GM18861 (cell line): ENCODE measurements around the gene CIB4.
"Not testable (repeated sequence)": the region's sequence is repeated elsewhere in the genome, so short reads cannot be mapped to it uniquely, and the experiment has no call there.

ENCODE experiments used
- ATAC-seq: cut with Tn5 transposase; IDR thresholded peaks from one replicate; pipeline ENCODE4 v1.9.1; 2021; ENCODE audit not compliant: unreplicated experiment

Gene CIB4

DNA sequence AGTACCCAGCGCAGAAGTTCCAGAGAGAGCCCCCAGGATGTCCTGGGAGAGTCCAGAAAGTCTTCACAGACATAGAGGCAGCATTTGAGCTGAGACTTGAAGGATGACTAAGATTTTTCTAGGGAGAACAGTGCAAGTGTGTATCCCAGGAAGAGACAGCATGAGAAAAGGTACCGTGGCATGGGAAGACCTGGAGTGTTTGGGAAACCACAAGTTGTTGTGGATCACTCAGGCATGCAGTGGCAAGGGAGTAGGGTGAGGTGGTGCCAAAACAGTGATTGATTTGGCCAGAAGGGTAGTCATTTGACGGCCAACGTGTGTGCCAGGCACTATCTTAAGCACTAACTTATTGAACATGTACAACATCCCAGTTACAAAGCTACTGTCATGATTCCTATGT is 26.9 kb upstream of the CIB4 start:
- ATAC-seq, result no peak

DNA sequence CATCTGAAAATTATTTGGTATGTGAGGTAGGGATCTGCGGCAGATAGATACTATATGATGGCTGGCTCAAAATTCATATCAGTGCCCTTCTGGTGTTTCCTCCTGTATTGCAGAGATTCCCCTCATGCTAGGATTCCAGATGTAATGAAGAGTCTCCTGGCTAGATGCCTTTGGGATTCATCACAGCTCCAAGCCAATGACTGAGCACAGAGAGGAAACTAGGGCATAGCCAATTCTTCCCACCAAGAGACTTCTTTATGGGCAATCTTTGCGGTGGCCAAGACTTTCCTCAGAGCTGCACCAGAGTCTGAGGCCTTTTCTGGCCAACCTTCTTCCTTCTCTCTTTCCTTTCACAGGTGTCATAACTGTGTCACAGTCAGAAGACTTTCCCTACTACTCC is 25.5 kb upstream of the CIB4 start:
- ATAC-seq, result no peak

DNA sequence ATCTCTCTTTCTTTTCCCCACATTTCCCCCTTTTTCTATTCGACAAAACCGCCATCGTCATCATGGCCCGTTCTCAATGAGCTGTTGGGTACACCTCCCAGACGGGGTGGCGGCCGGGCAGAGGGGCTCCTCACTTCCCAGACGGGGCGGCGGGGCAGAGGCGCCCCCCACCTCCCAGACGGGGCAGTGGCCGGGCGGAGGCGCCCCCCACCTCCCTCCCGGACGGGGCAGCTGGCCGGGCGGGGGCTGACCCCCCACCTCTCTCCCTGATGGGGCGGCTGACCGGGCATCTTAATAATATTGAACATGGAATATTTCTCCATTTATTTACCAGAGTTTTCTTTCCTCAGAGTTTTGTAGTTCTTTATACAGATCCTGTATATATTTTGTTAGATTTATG is 24.1 kb upstream of the CIB4 start:
- not testable (repeated sequence) for ATAC-seq

DNA sequence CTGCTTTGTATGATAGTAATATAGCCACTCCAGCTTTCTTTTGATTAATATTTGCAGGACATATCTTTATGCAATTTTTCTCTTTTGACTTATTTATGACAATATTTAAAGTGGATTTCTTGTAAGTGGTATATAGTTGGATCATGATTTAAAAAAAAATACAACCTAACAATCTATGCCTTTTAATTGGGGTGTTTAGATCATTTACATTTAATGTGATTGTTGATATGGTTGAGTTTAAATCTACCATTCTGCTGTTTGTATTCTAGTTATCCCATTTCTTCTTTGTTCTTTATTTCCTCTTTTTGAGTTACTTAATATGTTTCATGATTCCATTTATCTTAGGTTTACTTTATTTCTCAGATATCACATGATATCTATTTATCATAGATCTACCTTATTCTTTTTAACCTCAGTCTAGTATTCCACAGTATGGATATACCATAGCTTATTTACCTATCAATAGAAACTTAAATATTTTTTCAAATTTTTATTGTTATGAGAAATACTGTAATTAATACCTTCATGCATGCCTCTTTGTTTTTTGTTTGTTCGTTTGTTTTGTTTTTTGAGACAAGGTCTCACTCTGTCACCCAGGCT is 19.3 kb upstream of the CIB4 start:
- no peak for ATAC-seq

DNA sequence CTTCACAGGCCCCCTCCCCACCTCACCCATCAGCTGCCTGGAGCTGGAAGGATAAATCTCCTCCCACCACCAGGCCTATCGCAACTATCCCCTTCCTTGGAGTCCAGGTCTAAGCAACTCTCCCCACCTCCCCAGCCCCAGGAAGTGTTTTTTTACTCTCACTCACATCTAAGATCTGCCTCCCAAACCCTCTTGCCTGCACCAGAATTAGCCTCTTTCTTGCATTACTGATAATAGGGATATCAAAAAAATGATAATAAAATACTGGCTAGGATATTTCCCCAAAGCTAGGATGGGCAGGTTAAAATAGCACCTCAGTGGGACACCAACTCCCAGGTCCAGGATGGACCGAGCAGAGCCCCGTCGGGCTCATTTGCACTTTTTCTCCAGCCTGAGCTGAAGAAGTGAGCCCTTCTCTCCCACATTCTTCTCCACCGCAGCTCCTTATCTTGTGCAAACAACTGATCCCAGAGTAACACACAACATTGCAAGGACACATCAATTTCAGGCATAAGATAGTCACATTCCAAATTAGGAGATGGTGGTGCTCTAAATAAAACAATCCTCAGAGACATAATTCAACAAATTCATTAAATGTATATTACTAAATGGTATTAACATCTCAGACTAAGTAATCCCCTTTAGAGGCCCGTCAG is 17.7 kb upstream of the CIB4 start:
- ATAC-seq, result no peak

DNA sequence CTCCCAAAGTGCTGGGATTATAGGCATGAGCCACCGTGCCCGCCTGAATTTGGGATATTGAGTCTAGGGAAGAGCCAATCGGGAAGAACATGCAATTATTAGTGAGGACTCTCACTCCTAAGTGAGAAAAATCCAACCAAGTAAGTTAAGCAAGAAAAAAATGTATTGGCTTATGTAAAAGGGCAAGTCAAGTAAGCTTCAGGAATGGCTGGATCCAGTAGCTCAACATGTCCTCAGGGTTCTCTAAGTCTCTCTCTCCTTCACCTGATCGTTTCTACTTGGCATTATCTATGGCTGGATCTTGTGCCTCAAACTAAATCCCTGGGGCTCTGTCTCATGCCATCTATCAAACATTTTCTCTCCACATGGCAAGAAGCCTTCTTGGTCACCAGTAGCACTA is 16.1 kb upstream of the CIB4 start:
- ATAC-seq, result no peak

DNA sequence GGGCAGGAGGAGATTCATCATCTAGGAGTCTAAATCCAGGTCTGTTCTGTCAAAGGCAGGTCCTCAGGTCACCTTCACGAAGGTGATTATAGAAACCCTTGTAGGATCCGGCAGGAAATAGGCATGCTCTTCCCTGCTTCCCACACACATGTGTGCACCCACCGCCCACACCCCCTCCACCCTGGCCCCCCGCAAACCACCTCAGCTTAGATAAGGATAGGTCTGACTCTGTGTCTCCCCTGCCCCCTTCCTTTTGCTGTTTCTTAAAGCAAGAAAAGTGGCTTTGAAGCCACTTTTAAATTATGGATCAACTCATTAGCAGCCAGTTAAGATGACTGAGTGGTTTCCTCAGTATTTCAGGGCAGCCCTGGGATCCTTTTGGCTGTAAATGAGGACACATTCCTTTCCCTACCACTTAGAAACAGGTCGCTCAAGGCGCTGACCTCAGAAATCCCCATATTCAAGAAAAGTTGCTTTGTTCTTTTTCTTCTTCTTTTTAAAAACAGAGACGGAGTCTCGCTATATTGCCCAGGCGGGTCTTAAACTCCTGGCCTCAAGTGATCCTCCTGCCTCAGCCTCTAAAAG is 14.5 kb upstream of the CIB4 start:
- no peak for ATAC-seq

DNA sequence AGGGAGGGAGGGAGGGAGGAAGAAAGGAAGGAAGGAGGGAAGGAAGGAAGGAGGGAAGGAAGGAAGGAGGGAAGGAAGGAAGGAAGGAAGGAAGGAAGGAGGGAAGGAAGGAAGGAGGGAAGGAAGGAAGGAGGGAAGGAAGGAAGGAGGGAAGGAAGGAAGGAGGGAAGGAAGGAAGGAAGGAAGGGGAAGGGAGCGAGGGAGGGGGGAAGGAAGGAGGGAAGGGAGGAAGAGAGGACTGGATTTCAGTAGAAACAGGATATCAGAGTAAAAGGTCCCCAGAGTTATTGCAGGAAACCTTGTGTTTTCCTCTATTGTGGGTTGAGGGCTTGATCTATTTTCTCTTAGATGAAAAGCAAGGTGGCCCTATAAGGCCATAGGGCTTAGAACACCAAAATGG is 14.0 kb upstream of the CIB4 start:
- ATAC-seq, result not testable (repeated sequence)

DNA sequence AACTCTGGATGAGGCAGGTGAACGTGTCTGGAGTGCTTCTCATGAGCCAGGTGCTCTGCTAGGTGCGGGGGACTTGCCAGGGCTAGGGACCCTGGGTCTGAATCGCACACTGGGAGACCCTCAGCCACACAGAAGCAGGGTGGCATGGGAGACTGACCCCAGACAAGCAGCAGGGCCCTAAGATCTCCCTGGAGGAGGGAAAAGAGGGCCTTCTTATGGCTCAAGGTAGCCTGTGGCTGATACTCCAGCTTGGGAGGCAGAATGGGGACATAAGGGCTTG is 12.8 kb upstream of the CIB4 start:
- ATAC-seq, result no peak

DNA sequence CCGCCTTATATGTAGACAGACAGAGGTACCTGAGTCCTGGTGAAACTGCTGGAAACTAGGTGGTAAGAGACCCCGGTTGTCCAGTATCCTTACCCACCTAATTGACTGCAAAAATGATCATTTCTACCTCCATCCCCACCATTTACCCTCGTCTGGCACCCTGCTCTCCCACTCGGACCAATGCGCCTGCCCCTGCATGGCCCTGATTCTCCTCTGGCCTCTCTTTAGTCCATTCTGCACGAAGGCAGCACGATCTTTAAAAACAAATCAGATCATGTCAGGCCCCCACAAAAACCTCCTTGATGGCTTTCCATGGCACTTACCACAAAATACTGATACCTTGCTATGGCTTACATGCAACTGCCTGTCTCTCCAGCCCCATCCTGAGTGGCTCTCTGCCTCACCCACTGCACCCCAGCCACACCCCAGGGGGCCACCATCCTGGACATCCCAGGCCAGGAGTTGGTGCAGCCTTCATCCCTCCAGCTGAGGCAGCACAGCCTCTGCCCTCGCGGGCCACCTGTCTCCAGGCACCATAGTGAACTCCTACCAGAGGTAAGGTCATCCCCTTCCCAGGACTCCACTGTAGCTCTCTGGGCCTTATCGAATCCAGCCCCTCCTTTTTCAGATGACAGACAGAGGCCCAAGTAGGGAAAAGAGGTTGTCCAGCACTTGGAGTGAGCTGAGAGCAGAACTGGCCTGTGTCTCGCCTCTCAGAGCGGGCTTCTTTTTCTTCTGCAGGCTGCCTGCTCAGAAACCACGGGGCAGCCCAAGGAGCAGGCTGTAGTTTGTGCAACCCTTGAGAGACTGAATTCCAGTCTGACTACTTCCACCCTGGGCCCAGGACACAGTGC is 12.3 kb upstream of the CIB4 start:
- ATAC-seq, result no peak

DNA sequence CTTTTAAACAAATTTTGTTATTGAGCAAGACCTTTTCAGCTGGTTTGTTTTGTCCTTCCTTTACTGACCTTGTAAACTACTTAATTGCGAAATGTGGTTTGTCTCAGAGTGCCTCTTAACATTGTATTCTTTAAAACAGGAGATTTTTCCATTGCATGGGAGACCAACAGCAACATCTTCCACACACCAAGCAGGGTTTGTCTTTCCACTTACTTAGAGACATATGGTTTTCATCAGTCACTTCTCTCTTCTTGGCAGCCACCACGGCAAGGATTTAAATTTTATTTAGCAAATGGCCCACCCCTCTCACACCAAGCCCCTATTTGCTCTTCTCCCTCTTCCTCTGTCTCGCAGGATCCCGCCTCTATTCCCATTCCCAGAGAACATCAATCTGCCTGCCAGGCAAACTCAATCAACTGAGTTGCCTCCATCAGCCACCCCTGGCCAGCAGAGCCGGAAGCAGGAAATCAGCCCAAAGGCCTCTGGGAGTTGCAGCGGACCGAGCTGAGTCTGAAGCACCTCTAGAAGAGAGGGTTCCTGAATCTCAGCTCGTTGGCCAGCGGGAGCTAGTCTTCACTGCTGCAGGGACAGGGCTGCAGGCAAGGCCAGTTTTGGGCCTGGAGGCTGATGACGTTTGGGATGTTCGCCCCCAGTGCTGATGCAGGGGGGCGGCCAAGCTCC is 11.3 kb upstream of the CIB4 start:
- no peak for ATAC-seq

DNA sequence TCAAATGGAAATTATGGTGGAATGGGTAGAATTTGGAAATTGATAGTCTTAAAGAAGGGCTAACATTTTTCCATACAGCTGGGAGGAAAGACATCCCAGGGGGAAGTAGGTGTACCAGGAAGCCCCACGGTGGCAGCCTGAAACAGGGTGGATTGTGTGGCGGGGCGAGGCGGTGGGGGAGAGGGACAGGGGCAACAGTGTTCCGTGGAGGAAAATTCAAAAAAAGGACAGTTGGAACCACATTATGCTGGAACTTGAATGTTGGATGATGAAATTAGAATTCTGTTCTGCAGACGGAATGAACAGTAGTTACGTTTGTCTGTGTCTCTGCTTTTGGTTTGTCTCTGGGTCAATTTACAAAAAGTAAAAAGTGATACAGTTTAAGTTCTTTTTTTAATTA is 10.6 kb upstream of the CIB4 start:
- ATAC-seq, result no peak

DNA sequence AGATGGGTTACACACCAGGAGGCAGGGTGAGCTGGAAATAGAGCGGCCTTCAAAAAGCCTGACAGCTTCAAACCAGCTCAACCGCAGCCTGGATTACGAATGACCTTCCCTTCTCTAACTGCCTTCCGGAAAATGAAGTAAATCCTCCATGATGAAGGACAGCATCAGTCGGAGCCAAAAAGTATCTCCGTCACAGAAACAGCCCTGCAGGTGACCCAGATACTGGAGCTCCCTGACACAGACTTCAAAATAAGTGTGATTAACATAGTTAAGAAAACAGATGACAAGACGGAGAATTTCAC is 10.3 kb upstream of the CIB4 start:
- no peak for ATAC-seq

DNA sequence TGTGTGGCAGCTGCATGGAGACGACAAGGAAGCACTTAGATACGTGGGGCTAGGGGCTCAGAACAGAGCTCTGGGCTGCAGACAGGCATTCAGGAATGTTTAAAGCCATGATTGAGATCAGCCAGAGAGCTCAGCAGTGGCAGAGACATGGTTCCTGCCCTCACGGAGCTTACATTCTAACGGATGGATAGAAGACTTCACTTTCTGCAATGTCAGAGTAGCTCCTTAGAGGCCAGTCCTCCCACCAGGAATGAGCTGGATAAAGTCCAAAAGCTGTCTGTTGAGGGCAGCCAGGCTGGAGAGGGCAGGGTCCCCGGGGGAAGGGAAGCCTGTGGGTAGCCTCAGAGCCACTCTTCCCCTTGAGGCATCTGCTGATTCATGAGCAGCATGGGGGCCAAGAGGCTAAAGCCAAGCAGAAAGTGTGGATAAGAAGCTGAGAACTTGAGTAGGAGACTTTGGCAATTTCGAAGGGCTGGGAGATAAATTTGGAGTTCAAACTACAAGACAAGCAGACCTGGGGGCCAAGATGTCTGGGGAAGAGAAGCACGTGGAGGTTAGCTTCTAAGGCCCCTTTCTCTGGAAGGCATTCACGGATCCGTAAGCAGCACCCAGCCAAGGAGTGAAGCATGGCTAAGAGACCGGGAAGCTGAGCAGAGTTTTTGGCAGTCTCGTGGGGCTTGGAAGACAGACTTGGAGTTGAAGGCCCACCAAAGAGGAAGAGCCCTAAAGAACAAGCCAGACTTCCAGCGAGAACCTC is 9.7 kb upstream of the CIB4 start:
- no peak for ATAC-seq

DNA sequence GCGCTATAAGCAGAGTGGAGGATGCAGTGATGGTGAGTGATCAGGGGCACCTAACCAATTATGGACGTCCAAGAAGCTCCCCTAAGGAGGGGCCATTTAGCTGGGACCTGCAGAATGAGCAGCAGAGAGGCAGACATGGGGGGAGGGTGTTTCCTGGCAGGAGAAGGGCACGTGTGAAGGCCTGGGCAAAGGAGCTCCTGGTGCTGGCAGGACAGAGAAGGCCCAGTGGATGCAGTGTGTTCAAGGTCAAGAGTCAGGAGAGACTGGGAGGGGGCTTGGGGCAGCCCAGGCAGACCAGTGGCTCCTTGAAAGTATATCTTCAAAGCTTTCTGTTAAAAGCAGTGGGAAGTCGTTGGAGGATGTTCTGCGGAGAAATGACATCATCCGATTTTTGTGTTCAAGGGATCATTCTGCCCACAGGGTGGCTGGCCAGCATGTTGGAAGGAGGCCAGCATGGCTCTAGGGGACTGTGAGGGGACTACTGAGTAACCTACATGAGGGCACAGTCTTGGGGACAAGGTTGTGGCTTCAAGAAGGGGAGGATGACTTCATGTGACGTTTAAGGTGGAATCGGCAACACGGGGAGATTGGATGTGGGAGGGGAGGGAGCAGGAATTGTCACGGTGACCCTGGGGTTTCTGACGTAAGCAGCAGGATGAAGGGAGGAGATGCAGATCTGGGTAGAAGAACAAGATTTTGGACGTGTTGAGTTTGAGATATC is 9.0 kb upstream of the CIB4 start:
- no peak for ATAC-seq

DNA sequence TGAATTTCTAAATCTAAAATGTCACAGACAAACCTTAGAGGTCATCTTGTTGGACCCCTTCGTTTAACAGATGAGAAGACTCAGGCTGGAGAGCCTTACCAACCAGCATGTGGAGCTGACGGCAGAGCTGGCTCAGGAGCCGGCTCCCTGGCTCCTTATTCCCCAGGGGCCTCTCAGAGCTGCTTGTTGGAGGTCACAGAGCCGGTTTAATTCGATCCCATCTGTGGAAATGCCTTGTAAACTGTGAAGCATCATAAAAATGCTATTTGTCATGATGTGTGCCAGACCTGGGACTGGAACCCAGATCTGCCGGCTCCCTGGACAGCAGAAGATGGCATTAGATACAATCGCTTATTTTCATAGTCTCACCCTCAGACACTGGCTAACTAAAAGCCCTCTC is 8.2 kb upstream of the CIB4 start:
- ATAC-seq, result no peak

DNA sequence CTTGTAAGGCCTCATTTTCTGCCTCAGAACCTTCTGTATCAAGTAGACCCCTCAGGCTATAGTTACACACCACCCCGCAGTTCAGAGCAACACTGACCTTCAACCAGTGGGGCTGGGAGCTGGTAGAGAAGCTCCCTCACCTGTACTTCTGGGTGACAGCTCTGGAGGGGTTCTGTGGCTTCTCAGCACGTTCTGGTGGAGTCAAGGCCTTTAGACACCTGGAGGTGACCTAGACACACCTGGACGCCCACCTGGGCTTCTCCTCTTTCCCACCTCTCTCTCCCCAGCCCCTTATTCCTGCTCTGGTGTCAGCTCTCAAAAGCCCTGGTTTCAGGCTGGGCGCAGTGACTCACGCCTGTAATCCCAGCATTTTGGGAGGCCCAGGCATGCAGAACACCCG is 7.3 kb upstream of the CIB4 start:
- no peak for ATAC-seq

DNA sequence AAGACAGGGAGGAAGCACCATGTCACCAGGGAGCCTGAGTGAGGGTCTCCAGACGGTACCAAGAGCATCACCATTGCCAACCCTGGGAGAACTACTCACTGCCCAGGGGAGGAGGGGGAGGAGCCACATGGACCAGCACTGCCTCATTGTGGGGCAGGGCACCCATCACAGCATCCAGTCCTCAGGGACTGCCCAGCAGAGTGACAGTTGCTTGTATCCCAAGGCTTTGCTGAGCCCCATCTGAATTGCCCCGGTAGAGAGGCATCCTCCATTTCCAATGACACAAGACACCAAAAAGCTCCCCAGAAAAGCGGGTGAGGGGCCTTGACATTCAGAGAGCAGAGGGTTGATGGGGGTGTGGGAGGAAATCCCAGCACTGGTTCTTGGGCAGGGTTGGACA is 6.8 kb upstream of the CIB4 start:
- no peak for ATAC-seq

DNA sequence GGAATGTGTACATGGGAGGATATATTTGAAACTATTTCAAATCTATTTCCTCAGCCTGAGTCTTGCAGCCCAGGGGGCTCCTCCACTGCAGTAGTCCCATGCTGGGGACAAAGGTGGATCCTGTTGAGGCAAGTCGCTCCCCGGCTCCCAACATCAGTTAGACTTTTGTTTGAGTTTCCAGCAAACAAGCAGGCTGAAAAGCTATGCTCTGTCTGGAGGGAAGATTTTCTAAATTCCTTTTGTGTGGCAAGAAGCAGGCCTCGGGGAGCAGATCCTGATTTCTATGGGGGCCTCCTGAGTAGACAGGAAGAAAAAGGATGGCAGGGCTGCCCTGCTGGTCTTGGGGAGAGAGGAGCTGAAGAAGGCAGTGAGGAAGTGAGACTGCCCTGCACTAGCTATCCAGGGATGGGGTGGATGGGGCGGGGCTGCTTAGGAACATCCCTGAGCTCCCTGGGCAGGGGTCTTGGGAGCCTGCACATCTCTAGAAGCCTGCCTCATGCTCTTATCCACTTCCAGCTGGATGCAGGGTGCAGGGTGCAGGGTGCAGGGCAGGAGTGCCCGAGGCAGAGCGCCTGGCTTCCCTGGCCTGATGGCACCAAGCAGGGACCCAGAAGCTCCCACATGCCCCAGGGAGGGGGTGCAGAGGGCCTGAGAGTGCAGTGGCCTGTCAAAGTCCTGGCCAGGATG is 6.0 kb upstream of the CIB4 start:
- ATAC-seq, result no peak

DNA sequence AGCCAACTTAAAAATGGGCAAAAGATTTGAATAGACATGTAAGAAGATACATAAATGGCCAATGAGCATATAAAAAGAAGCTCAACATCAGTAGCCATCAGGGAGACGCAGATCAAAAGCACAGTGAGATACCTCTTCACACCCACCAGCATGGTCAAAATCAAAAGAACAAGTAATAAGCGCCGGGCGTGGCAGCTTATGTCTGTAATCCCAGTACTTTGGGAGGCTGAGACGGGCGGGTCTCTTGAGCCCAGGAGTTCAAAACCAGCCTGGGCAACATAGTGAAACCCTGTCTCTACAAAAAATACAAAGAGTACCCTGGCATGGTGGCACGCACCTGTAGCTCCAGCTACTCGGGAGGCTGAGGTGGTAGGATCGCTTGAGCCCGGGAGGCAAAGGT is 4.6 kb upstream of the CIB4 start:
- no peak for ATAC-seq
